K562 (cell line): Measurements from ENCODE around the gene ARHGEF12. TPM values are rescaled to one million over a fixed set of nuclear protein-coding genes. Genes with fewer than 3 reads are reported as not detected.

Experiments
- CBX1 ChIP-seq: sonication (generic); IDR thresholded peaks from 2 replicates; pipeline ENCODE4 v1.6.1; 2016; ENCODE audit warnings: antibody characterized with exemption, low read depth, mild to moderate bottlenecking
- CLOCK ChIP-seq: fragments of 250-450 bp; sonication (Bioruptor Pico); IDR thresholded peaks from 2 replicates; pipeline ENCODE4 v1.4.0; 2020; ENCODE audit warnings: mild to moderate bottlenecking, moderate library complexity, borderline replicate concordance
- DPF2 ChIP-seq: fragments of 450-650 bp; IDR thresholded peaks from 2 replicates; pipeline ENCODE4 v1.6.1; 2016
- EGR1 ChIP-seq: fragments of 450-650 bp; conservative IDR thresholded peaks from 2 replicates; pipeline ENCODE4 v1.6.1; 2017; ENCODE audit warnings: mild to moderate bottlenecking
- ELK3 ChIP-seq: fragments of 450-650 bp; formaldehyde crosslinking; IDR thresholded peaks from 2 replicates; pipeline ENCODE4 v1.4.0; 2020; ENCODE audit warnings: mild to moderate bottlenecking
- FOSL1 ChIP-seq: fragments of 200-800 bp; sonication (Bioruptor generic); conservative IDR thresholded peaks from 2 replicates; pipeline ENCODE4 v1.6.1; 2016; ENCODE audit warnings: missing genetic modification characterization, missing compliant biosample characterization
- FOXA1 ChIP-seq: fragments of 450-650 bp; IDR thresholded peaks from 2 replicates; pipeline ENCODE4 v1.6.1; 2016; ENCODE audit warnings: mild to moderate bottlenecking, borderline replicate concordance
- FOXP1 ChIP-seq: sonication (generic); formaldehyde crosslinking; IDR thresholded peaks from 2 replicates; pipeline ENCODE4 v1.8.0; 2022; ENCODE audit warnings: mild to moderate bottlenecking, missing genetic modification reagents
- GATAD2B ChIP-seq: fragments of 450-650 bp; IDR thresholded peaks from 2 replicates; pipeline ENCODE4 v1.6.1; 2017; ENCODE audit warnings: mild to moderate bottlenecking, borderline replicate concordance
- HMBOX1 ChIP-seq: sonication (generic); IDR thresholded peaks from 2 replicates; pipeline ENCODE4 v1.6.1; 2016
- ILF3 ChIP-seq: fragments of 450-650 bp; IDR thresholded peaks from 2 replicates; pipeline ENCODE4 v1.6.1; 2018; ENCODE audit warnings: antibody characterized with exemption, mild to moderate bottlenecking, moderate library complexity, borderline replicate concordance
- KDM1A ChIP-seq, 2 experiments: fragments of 450-650 bp; IDR thresholded peaks; 2 replicates each; pipeline ENCODE4 v1.6.1; 2016; ENCODE audit warnings: mild to moderate bottlenecking in 2 of 2
- LARP7 ChIP-seq: fragments of 450-650 bp; IDR thresholded peaks from 2 replicates; pipeline ENCODE4 v1.6.1; 2016
- RBM14 ChIP-seq: fragments of 200-400 bp; formaldehyde crosslinking; IDR thresholded peaks from 2 replicates; pipeline ENCODE4 v1.6.1; 2018; ENCODE audit warnings: low read depth, mild to moderate bottlenecking, low read length, moderate library complexity, borderline replicate concordance; ENCODE audit not compliant: insufficient read depth
- SMAD1 ChIP-seq: fragments of 150-350 bp; IDR thresholded peaks from 2 replicates; pipeline ENCODE4 v1.6.1; 2014; ENCODE audit warnings: low read length, low read depth; ENCODE audit not compliant: partially characterized antibody
- SMARCA4 ChIP-seq: fragments of 450-650 bp; IDR thresholded peaks from 2 replicates; pipeline ENCODE4 v1.6.1; 2016
- SRSF7 ChIP-seq: fragments of 200-400 bp; formaldehyde crosslinking; optimal IDR thresholded peaks from 2 replicates; pipeline ENCODE3; 2017; ENCODE audit warnings: mild to moderate bottlenecking, low read depth, low read length
- SRSF9 ChIP-seq: fragments of 200-400 bp; formaldehyde crosslinking; IDR thresholded peaks from 2 replicates; pipeline ENCODE4 v1.6.1; 2017; ENCODE audit warnings: low read depth, low read length, borderline replicate concordance
- TFE3 ChIP-seq: fragments of 450-650 bp; formaldehyde crosslinking; IDR thresholded peaks from 2 replicates; pipeline ENCODE4 v1.4.0; 2020; ENCODE audit warnings: mild to moderate bottlenecking, mixed read lengths
- ZFP1 ChIP-seq: fragments of 450-650 bp; formaldehyde crosslinking; IDR thresholded peaks from 2 replicates; pipeline ENCODE4 v1.4.0; 2020; ENCODE audit warnings: mild to moderate bottlenecking, mixed read lengths
- ZNF133 ChIP-seq: fragments of 250-450 bp; sonication (Bioruptor Pico); IDR thresholded peaks from 2 replicates; pipeline ENCODE4 v1.4.0; 2020; ENCODE audit warnings: mild to moderate bottlenecking
- ZNF408 ChIP-seq: fragments of 250-450 bp; sonication (Bioruptor Pico); IDR thresholded peaks from 2 replicates; pipeline ENCODE4 v1.4.0; 2020; ENCODE audit warnings: low read depth, mild to moderate bottlenecking, moderate library complexity
- ZNF644 ChIP-seq: fragments of 200-800 bp; sonication (Bioruptor generic); IDR thresholded peaks from 2 replicates; pipeline ENCODE4 v1.6.1; 2016; ENCODE audit warnings: low read depth, missing genetic modification characterization, missing compliant biosample characterization
- ZNF707 ChIP-seq: fragments of 250-450 bp; sonication (Bioruptor Pico); conservative IDR thresholded peaks from 2 replicates; pipeline ENCODE4 v1.8.0; 2022; ENCODE audit warnings: inconsistent platforms, mild to moderate bottlenecking, moderate library complexity
- polyA plus RNA-seq, 8 experiments: library from polyadenylated mRNA; depleted of rRNA in 4 of 8; stranded (reverse) in 5 of 8; unstranded in 3 of 8; fragments of >200 nt; fragmentation: Nextera tagmentation in 2 of 8; fragmentation: Illumina TruSeq in 1 of 8; extraction: Ambion mirVana in 2 of 8; extraction: Trizol in 1 of 8; gene quantifications; 2 replicates each; pipeline versions ENCODE4 v1.2.1 to v1.2.3, GENCODE V29; 2011 to 2014; ENCODE audit warnings: inconsistent platforms in 1 of 8, missing spikeins in 1 of 8
- total RNA-seq, 7 experiments: library from RNA; depleted of rRNA in 6 of 7; stranded (reverse); fragments of >200 nt in 6 of 7; fragmentation: Illumina TruSeq in 2 of 7; extraction: Trizol in 2 of 7; gene quantifications; 2 replicates each; pipeline versions ENCODE4 v1.2.1 to v1.2.3, GENCODE V29; 2011 to 2021; ENCODE audit warnings: low replicate concordance in 1 of 7

ARHGEF12 gene
- total and polyA plus RNA-seq, 9 of the 15 experiments (the other 6 are each of a cell fraction or from before 2014, with no cell fraction given) = 3.5 to 51.7 (median 29.5) TPM

- TF ChIP-seq SRSF9 (no peak), ELK3 (CRISPR knock-in tag) (no peak), ZNF644 (tag) (peak; percentile 93), CLOCK (CRISPR knock-in tag) (no peak), FOXA1 (no peak), SMARCA4 (peak; percentile 56; the same call in 1 of the 2 replicates), KDM1A (IDR thresholded peaks at IDR 0.05) (peak in 1 of 2 experiments; percentile 42; a peak in 1 of 4 replicates), CBX1 (peak; percentile 78), ZNF707 (CRISPR knock-in tag) (no peak), ZNF408 (CRISPR knock-in tag) (no peak), FOSL1 (peak; percentile 38), LARP7 (no peak), HMBOX1 (no peak), EGR1 (0 out of 2 replicates have a peak, but pooled peaks have one; percentile 3), ZFP1 (no peak), ILF3 (peak; percentile 13; the same call in 1 of the 2 replicates), TFE3 (no peak), FOXP1 (CRISPR knock-in tag) (no peak), DPF2 (no peak; the same call in 1 of the 2 replicates), RBM14 (no peak), ZNF133 (CRISPR knock-in tag) (no peak), GATAD2B (peak; percentile 94), SRSF7 (no peak), SMAD1 (no peak)
Measured at GRCh38 chr11:120335908-120336640, at the start of gene ARHGEF12 (continued).
